ENCODE measurements around the gene HBQ1.
"Not testable (repeated sequence)": the region's sequence is repeated elsewhere in the genome, so short reads cannot be mapped to it uniquely, and the experiment has no call there.

HBQ1 gene

GRCh38 chr16:211631-212180 lies 31.4 kb downstream of the HBQ1 start:
- DNase-seq, result not testable (repeated sequence)

- DNase-seq, result no peak
These were observed 32.7 kb downstream of the HBQ1 start for GRCh38 chr16:212999-213398.

GRCh38 chr16:220021-220420 lies 39.8 kb downstream of the HBQ1 start:
- no peak for DNase-seq

GRCh38 chr16:228151-228851 lies 48.0 kb downstream of the HBQ1 start:
- DNase-seq, result no peak

- DNase-seq, result peak; percentile 86 to 94 (median 91)
These were observed 48.8 kb downstream of the HBQ1 start, which contains the start of gene LUC7L for GRCh38 chr16:228852-229730. Gene LUC7L, minus strand, starts transcription at chr16:229449. Its CDS starts 110 bp downstream, at chr16:229339.

GRCh38 chr16:229731-230281 lies 49.5 kb downstream of the HBQ1 start:
- DNase-seq, result no peak

- not testable (repeated sequence) for DNase-seq
These were observed 50.1 kb downstream of the HBQ1 start for GRCh38 chr16:230351-230750.

Measured in suppressor macrophage treated with lipopolysaccharide for 1 hour (primary cell).